HG03354 (cell line): ENCODE results near the gene CACNG5.
"Not testable (repeated sequence)": the region's sequence is repeated elsewhere in the genome, so short reads cannot be mapped to it uniquely, and the experiment has no call there.

Experiments used
- ATAC-seq: cut with Tn5 transposase; IDR thresholded peaks from one replicate; pipeline ENCODE4 v1.9.1; 2021; ENCODE audit warnings: mild to moderate bottlenecking; ENCODE audit not compliant: unreplicated experiment, poor library complexity, severe bottlenecking

The CACNG5 gene

GRCh38 chr17:66900126-66901010 is 65.5 kb downstream of the CACNG5 start:
- no peak for ATAC-seq

DNA sequence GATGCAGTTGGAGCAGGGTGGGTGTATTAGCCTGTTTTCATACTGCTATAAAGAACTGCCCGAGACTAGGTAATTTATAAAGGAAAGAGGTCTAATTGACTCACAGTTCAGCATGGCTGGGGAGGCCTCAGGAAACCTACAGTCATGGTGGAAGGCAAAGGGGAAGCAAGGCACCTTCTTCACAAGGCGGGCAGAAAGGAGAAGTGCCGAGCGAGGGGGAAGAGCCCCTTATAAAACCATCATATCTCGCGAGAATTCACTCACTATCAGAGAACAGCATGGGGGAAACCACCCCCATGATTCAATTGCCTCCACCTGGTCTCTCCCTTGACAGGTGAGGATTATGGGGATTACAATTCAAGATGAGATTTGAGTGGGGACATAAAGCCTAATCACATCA is 68.4 kb downstream of the CACNG5 start:
- not testable (repeated sequence) for ATAC-seq

- no peak for ATAC-seq
These were observed 68.9 kb downstream of the CACNG5 start for GRCh38 chr17:66903781-66904180.

GRCh38 chr17:66904760-66905624 is 70.1 kb downstream of the CACNG5 start:
- no peak for ATAC-seq

- ATAC-seq: peak; percentile 51
These were observed 71.7 kb downstream of the CACNG5 start for GRCh38 chr17:66906321-66907278.

GRCh38 chr17:66909804-66910373 is 75.0 kb downstream of the CACNG5 start:
- no peak for ATAC-seq

DNA sequence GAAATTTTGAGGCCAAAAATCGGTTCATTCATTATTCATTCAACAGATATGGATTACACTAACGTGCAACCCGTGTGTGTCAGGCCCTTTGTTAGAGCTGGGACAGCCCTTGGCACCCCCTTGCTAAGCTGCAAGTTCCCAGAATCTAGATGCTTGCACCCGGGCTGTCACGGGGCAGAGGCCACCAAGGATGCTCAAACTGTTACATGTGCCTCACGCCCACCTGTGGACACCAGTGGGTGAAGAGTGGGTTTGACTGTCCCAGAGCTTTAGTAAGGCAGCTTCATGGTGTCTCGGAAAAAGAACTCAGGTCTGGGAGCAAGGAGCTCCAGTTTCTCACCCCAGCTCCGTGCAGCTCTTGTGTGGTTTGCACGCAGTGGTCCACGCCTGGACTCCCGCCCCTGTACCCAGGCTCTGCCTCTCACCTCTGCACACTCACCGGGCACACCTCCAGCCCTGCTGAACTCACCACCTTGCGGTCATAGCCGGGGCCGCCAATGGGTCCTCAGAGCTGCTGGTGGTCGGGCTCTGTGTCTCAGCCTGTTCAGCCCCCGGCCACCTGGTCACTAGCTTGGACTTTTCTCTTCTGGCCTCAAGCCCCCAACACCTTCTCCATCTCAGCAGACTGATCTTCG is 75.9 kb downstream of the CACNG5 start:
- no peak for ATAC-seq

DNA sequence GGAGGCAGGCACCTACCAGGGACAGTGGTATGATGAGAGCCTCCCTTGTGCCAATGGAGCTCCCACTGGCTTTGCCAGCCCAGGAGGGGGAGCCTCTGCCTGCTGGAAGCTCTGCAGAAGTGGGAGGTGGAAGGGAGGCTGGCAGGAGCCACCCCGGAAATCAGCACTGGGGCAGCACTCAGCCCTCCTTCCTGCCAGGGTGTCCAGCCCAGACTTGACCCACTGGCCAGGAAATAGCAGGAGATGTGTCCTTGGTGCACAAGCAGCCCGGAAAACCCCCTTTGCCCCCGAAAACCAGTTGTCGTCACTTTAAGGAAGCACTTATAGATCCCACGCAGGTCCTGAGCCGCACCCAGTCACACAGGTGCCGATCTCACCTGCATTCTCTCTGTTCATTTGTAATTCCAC is 80.3 kb downstream of the CACNG5 start:
- no peak for ATAC-seq

GRCh38 chr17:66915792-66916191 is 80.9 kb downstream of the CACNG5 start:
- ATAC-seq: no peak

DNA sequence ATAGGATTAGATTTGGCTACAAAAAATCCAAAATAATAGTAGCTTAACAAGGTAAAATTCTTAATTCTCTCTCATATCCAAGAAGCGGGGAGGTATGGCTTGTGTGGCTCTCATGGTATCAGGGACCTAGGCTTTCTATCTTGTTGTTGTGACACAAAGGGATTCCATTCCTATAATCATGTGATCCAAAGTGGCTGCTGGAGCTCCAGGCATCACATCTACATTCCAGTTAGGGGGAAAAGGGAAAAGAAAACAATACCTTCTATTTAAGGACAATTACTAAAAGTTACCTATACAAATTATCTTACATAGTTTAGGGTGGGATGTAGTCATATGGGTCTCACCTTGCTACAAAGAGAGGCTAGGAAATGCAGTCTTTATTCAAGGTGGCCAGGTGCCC is 82.0 kb downstream of the CACNG5 start:
- ATAC-seq: no peak

DNA sequence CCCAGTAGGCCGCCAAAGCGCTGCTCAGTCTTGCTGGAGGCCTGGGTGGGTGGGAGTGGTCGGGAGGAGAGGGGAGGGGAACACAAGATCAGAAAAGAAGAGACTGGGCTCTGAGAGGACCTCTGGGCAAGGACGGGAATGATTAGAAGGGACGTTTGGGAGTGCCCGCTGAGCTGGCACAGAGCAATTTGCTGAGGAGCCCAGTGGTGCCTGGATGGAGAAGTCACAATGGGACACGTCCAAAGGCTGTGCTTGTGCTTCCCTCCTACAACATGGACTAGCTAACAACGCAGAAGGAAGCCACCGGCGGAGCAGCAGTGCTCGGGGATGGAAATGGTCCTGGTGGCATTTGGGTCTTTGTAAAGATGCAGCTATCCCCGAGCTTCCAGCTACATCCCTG is 84.0 kb downstream of the CACNG5 start:
- ATAC-seq: no peak

DNA sequence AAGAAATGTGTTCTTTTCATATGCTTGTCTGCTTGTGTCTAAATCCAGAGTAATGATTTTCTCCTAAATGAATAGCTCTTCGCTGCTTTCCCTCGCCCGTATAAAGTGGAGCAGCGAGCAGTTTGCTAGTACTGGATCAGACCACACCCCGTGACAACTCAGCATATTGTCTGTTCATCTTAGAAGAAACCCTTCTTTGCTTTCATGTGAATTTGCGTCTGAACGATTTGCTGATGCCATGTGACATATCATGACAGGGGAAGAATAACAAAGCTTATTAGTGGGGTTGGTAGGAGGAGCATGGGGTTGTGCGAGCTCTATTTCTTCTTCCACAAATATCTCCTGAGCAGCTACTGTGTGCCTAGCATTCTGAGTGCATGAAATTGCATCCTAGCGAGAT is 85.5 kb downstream of the CACNG5 start:
- no peak for ATAC-seq

DNA sequence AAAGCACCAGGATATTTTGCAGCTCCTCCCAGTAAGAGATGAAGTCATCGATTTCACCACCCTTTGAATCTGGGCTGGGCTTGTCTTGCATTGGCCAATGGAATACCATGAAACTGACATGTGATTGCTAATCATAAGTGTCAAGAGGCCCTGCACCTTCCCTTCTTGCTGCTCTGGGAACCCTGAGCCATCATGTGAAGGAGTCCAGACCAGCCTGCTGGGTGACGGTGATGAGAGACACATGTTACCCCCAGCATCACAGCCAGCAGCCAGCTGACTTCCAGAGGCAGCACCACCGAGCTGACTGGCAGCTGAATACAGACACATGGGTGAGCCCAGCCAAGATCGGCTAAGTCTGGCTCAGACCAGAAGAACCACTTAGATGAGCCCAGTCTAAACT is 86.0 kb downstream of the CACNG5 start:
- no peak for ATAC-seq

DNA sequence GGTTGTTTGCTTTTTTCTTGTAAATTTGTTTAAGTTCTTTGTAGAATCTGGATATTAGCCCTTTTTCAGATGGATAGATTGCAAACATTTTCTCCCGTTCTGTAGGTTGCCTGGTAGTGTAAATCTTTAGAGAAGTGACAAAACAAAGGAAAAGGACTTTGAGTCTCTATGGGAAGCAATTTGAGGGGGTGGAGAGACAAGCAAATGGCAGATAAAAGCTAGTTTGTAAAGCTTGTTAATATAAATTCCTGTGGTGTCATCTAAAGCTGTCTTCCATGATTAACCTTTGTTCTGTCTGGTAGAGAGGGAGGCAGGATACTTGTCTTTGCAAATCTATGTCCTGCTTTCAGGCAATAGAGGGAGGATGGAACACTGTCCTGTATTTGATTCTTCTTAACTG is 89.0 kb downstream of the CACNG5 start:
- no peak for ATAC-seq

- no peak for ATAC-seq
These were observed 91.0 kb downstream of the CACNG5 start for GRCh38 chr17:66925811-66926500.

GRCh38 chr17:66928949-66929348 is 94.0 kb downstream of the CACNG5 start:
- no peak for ATAC-seq

DNA sequence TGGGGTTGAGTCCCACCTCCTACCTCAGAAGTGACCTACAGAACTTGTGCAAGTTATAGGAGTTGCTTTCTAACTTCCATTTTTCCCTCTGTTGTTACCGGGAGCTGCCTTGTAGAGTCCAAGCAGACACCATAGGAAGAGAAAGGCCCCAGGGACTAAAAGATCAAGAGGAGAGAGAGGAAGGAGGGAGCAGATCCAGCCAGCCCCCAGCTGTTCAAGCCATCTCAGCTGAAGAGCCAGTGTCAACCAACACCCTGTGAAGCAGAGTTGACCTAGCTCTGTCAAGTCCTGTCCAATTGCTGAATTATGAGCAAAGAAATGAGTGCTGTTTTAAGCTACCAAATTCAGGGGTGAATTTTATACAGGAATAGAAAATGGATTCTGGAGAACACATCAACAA is 94.7 kb downstream of the CACNG5 start:
- ATAC-seq: no peak

DNA sequence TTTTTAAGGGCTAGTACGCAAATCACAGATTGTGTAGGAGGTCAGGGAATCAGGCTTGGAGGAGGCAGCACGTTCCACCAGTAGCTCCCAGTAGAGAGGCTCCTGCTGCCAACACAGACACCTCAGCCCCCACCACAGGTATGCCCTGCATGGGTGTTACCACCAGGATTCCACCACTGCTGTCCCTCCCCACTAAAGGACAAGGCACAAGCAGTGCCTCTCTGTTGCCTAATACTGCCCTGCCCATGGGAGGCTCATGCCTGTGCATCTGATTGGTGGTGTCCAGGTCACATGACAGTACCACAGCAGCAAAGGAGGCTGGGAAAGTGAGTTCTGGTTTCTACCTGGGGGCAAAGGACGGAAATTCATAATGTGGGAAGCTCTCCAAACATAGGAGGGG is 96.0 kb downstream of the CACNG5 start:
- no peak for ATAC-seq
